ENCODE results near the gene GPR176. TPM values are rescaled to one million over a fixed set of nuclear protein-coding genes. Genes with fewer than 3 reads are reported as not detected.

The GPR176 gene
- total and polyA plus RNA-seq, 7 experiments from 2014 or later = 0.07 TPM; not detected in 6

DNA sequence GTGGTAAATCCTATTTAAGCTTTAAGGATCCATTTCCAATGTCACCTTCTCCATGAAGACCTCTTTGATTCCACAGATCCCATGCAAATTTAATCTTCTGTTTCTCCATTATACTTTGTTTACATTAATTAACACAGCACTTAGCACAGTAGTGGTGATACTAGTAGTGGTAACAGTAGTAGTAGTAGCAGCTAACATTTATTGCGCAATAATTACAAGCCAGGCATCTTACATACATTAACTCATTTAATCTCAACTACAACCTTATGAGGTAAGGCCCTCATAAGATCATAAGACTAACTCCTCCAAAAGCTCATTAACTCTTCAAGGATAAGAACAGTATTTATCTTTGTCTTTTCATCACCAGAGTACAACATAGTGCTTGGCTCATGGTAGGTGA is 82.6 kb downstream of the GPR176 start:
- no peaks in the 10 kb centered on the region for H3K4me1 Mint-ChIP-seq

DNA sequence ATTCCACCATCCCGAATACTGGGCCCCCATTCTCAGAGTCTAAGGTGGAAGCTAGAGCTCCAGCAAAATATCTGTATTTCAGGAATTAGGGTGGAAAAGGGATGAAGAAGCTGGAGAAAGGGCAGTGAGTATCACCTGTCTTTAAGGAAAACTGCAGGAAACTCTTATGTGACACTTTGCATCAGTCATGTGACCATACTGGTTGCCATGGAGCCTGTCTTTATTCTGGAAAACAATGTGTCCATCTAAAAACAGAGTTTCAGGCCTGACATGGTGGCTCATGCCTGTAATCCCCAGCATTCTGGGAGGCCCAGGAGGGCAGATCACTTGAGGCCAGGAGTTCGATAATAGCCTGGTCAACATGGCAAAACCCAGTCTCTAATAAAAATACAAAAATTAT is 84.5 kb downstream of the GPR176 start:
- no peak overlapping the region for H3K4me3 Mint-ChIP-seq
- H3K27me3 ChIP-seq (ENCODE audit: control insufficient read depth in 2 of 2, insufficient read depth in 2 of 2, low read length in 2 of 2) = no peaks in the 10 kb centered on the region
- intact Hi-C loops (cut with micrococcal nuclease) = no loop called here
- H3K4me1 ChIP-seq (ENCODE audit: control insufficient read depth in 2 of 2, insufficient read depth in 2 of 2, low read length in 2 of 2) = no peaks in the 10 kb centered on the region
- H3K9me3 ChIP-seq (ENCODE audit: control insufficient read depth in 2 of 3, low read length in 3 of 3) = no peaks in the 10 kb centered on the region
- CTCF ChIA-PET = no interaction called here
- H3K27me3 Mint-ChIP-seq = peaks cover 31 to 57% (median 36%) of the 10 kb centered on the region in 5 donors
- H3K27ac ChIP-seq (ENCODE audit: low read depth, low read length) = no peak overlapping the region
- H3K4me3 ChIP-seq (ENCODE audit: low read length) = no peak overlapping the region
- no peaks in the 10 kb centered on the region for H3K36me3 Mint-ChIP-seq
- H3K27ac Mint-ChIP-seq = no peak overlapping the region
- no peaks in the 10 kb centered on the region for H3K36me3 ChIP-seq (ENCODE audit: control insufficient read depth in 2 of 3, insufficient read depth in 3 of 3, low read length in 3 of 3)
- peaks cover 0 to 2% (median 0%) of the 10 kb centered on the region in 7 donors for H3K4me1 Mint-ChIP-seq
- DNase-seq = no peak
- no peak for ATAC-seq
- POLR2A ChIA-PET = no interaction called here
- peaks cover 0 to 7% (median 0%) of the 10 kb centered on the region in 11 donors for H3K9me3 Mint-ChIP-seq

More for the DNA sequence above, 82.6 kb downstream of the GPR176 start:
- intact Hi-C loops (cut with micrococcal nuclease) = no loop called here
- no peak for ATAC-seq
- Mint-ChIP-seq H3K36me3 (no peaks in the 10 kb centered on the region), H3K27ac (no peak overlapping the region), H3K27me3 (peaks cover 19 to 47% (median 29%) of the 10 kb centered on the region in 5 donors), H3K9me3 (peaks cover 0 to 7% (median 0%) of the 10 kb centered on the region in 11 donors), H3K4me3 (no peak overlapping the region)
- Histone ChIP-seq H3K4me3 (ENCODE audit: low read length) (no peak overlapping the region), H3K4me1 (ENCODE audit: control insufficient read depth in 2 of 2, insufficient read depth in 2 of 2, low read length in 2 of 2) (no peaks in the 10 kb centered on the region), H3K27ac (ENCODE audit: low read depth, low read length) (no peak overlapping the region), H3K36me3 (ENCODE audit: control insufficient read depth in 2 of 3, insufficient read depth in 3 of 3, low read length in 3 of 3) (no peaks in the 10 kb centered on the region), H3K27me3 (ENCODE audit: control insufficient read depth in 2 of 2, insufficient read depth in 2 of 2, low read length in 2 of 2) (no peaks in the 10 kb centered on the region), H3K9me3 (ENCODE audit: control insufficient read depth in 2 of 3, low read length in 3 of 3) (no peaks in the 10 kb centered on the region)
- POLR2A ChIA-PET = no interaction called here
- no peak for DNase-seq
- CTCF ChIA-PET = no interaction called here

DNA sequence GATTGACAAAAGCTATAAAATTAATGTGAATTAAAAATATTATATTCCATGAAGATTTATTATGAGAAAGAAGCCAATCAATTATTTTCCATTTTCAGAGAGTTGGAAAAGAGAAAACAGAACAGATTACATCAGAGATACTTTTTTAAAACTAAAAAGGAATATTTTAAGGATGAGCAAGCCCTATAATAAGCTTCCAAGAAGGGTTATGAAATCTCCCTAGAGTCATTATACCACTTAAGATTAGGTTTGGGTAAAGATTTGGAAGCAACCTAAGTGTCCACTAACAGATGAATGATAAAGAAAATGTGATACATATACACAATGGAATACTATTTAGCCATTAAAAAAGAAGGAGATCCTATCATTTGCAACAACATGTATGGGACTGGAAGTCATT is 85.8 kb downstream of the GPR176 start:
- DNase-seq (no peak), ATAC-seq (no peak)
- no peaks in the 10 kb centered on the region for H3K4me1 ChIP-seq (ENCODE audit: control insufficient read depth in 2 of 2, insufficient read depth in 2 of 2, low read length in 2 of 2)
- CTCF ChIA-PET = no interaction called here
- Mint-ChIP-seq H3K27ac (no peak overlapping the region), H3K36me3 (no peaks in the 10 kb centered on the region), H3K4me1 (peaks cover 0 to 2% (median 0%) of the 10 kb centered on the region in 7 donors), H3K4me3 (no peak overlapping the region), H3K27me3 (peaks cover 33 to 54% (median 40%) of the 10 kb centered on the region in 5 donors), H3K9me3 (peaks cover 0 to 5% (median 0%) of the 10 kb centered on the region in 11 donors)
- H3K27me3 ChIP-seq (ENCODE audit: control insufficient read depth in 2 of 2, insufficient read depth in 2 of 2, low read length in 2 of 2) = no peaks in the 10 kb centered on the region
- no peaks in the 10 kb centered on the region for H3K9me3 ChIP-seq (ENCODE audit: control insufficient read depth in 2 of 3, low read length in 3 of 3)
- H3K4me3 ChIP-seq (ENCODE audit: low read length) = no peak overlapping the region
- no peak overlapping the region for H3K27ac ChIP-seq (ENCODE audit: low read depth, low read length)
- no peaks in the 10 kb centered on the region for H3K36me3 ChIP-seq (ENCODE audit: control insufficient read depth in 2 of 3, insufficient read depth in 3 of 3, low read length in 3 of 3)
- POLR2A ChIA-PET = no interaction called here
- intact Hi-C loops (cut with micrococcal nuclease) = no loop called here

DNA sequence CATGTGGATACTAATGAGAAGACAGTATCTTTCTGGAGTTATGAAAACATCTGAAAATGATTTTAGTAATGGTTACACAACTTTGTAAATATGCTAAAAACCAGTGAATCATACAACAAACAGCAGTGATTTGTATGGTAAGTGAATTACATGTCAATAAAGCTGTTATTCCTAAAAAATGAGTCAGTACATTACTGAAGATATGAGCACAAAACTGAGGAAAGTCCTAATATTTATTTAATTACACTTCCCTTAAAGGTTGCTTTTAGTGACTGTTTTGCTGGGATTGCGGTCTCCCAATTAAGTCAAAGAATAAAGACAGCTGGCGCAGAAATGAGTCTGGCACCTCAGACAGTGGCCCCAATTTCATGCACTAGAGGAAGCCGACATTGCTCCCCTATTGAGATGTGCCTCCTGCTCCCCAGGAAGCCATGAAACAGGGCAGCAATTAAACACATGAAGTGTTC is 86.5 kb downstream of the GPR176 start:
- Mint-ChIP-seq H3K36me3 (no peaks in the 10 kb centered on the region), H3K4me1 (peaks cover 0 to 2% (median 0%) of the 10 kb centered on the region in 7 donors), H3K27ac (no peak overlapping the region), H3K4me3 (no peak overlapping the region), H3K27me3 (peaks cover 27 to 54% (median 40%) of the 10 kb centered on the region in 5 donors), H3K9me3 (peaks cover 0 to 1% (median 0%) of the 10 kb centered on the region in 11 donors)
- Histone ChIP-seq H3K4me3 (ENCODE audit: low read length) (no peak overlapping the region), H3K36me3 (ENCODE audit: control insufficient read depth in 2 of 3, insufficient read depth in 3 of 3, low read length in 3 of 3) (no peaks in the 10 kb centered on the region), H3K27ac (ENCODE audit: low read depth, low read length) (no peak overlapping the region), H3K27me3 (ENCODE audit: control insufficient read depth in 2 of 2, insufficient read depth in 2 of 2, low read length in 2 of 2) (no peaks in the 10 kb centered on the region), H3K4me1 (ENCODE audit: control insufficient read depth in 2 of 2, insufficient read depth in 2 of 2, low read length in 2 of 2) (no peaks in the 10 kb centered on the region), H3K9me3 (ENCODE audit: control insufficient read depth in 2 of 3, low read length in 3 of 3) (no peaks in the 10 kb centered on the region)
- POLR2A ChIA-PET = no interaction called here
- no peak for DNase-seq
- no peak for ATAC-seq
- intact Hi-C loops (cut with micrococcal nuclease) = no loop called here
- CTCF ChIA-PET = no interaction called here

DNA sequence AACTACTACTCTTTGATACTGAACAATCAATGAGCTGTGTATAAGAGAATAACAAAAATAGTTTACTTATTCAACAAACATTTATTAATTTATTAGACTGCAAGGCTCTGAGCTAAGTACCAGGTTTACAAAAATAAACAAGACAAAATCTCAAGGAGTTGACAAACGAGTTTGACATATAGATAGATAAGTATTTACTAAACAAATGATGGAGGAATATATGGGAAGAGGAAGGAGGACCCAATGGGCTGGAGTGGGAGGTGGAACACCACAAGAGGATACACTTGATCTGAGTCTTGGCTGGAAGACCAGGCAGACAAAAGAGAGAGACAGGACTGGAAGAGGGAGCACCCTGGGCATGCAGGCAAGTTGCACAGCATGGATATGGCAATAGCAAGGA is 89.9 kb downstream of the GPR176 start:
- no peak overlapping the region for H3K4me3 ChIP-seq (ENCODE audit: low read length)
- POLR2A ChIA-PET = no interaction called here
- DNase-seq = no peak
- H3K36me3 ChIP-seq (ENCODE audit: control insufficient read depth in 2 of 3, insufficient read depth in 3 of 3, low read length in 3 of 3) = no peaks in the 10 kb centered on the region
- H3K4me1 ChIP-seq (ENCODE audit: control insufficient read depth in 2 of 2, insufficient read depth in 2 of 2, low read length in 2 of 2) = no peaks in the 10 kb centered on the region
- Mint-ChIP-seq H3K27me3 (peaks cover 29 to 54% (median 35%) of the 10 kb centered on the region in 5 donors), H3K27ac (no peak overlapping the region), H3K36me3 (no peaks in the 10 kb centered on the region), H3K9me3 (peaks cover 0 to 1% (median 0%) of the 10 kb centered on the region in 11 donors), H3K4me3 (no peak overlapping the region), H3K4me1 (peaks cover 0 to 2% (median 0%) of the 10 kb centered on the region in 7 donors)
- CTCF ChIA-PET = no interaction called here
- H3K9me3 ChIP-seq (ENCODE audit: control insufficient read depth in 2 of 3, low read length in 3 of 3) = no peaks in the 10 kb centered on the region
- H3K27ac ChIP-seq (ENCODE audit: low read depth, low read length) = no peak overlapping the region
- intact Hi-C loops (cut with micrococcal nuclease) = no loop called here
- ATAC-seq = no peak
- H3K27me3 ChIP-seq (ENCODE audit: control insufficient read depth in 2 of 2, insufficient read depth in 2 of 2, low read length in 2 of 2) = no peaks in the 10 kb centered on the region

DNA sequence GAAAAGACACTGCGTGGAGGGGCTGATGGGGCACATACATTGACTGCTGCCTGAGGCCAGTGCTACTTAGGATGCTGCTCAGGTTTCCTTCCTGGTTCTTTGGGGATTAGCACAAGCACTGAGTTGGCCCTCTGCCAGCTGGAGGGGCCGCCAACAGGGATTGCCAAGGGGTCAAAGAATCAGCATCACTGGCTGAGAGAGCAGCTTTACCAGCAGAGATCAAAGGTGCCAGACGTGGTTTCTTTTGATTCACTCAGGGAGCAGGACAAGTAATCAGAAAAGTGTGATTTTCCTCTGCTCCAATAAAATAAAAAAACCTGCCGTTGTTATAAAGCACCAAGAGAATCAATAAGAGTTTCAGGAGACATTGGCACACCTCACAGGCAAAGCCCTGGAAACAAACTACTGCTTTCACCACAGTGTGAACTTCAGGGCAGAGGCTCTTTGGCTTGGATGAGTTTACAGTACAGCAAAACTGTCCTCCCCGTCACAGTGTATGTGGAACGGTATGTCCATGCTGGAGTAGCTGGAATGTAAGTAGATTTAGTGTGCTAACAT is 91.6 kb downstream of the GPR176 start:
- intact Hi-C loops (cut with micrococcal nuclease) = no loop called here
- no peaks in the 10 kb centered on the region for H3K4me1 ChIP-seq (ENCODE audit: control insufficient read depth in 2 of 2, insufficient read depth in 2 of 2, low read length in 2 of 2)
- H3K4me3 ChIP-seq (ENCODE audit: low read length) = no peak overlapping the region
- no peaks in the 10 kb centered on the region for H3K9me3 ChIP-seq (ENCODE audit: control insufficient read depth in 2 of 3, low read length in 3 of 3)
- Mint-ChIP-seq H3K9me3 (peaks cover 0 to 3% (median 0%) of the 10 kb centered on the region in 11 donors), H3K4me1 (peaks cover 0 to 2% (median 0%) of the 10 kb centered on the region in 7 donors), H3K27ac (no peak overlapping the region), H3K36me3 (no peaks in the 10 kb centered on the region), H3K27me3 (peaks cover 27 to 47% (median 29%) of the 10 kb centered on the region in 5 donors), H3K4me3 (no peak overlapping the region)
- H3K36me3 ChIP-seq (ENCODE audit: control insufficient read depth in 2 of 3, insufficient read depth in 3 of 3, low read length in 3 of 3) = no peaks in the 10 kb centered on the region
- CTCF ChIA-PET = no interaction called here
- POLR2A ChIA-PET = no interaction called here
- ATAC-seq = no peak
- no peak overlapping the region for H3K27ac ChIP-seq (ENCODE audit: low read depth, low read length)
- no peaks in the 10 kb centered on the region for H3K27me3 ChIP-seq (ENCODE audit: control insufficient read depth in 2 of 2, insufficient read depth in 2 of 2, low read length in 2 of 2)
- DNase-seq = no peak

DNA sequence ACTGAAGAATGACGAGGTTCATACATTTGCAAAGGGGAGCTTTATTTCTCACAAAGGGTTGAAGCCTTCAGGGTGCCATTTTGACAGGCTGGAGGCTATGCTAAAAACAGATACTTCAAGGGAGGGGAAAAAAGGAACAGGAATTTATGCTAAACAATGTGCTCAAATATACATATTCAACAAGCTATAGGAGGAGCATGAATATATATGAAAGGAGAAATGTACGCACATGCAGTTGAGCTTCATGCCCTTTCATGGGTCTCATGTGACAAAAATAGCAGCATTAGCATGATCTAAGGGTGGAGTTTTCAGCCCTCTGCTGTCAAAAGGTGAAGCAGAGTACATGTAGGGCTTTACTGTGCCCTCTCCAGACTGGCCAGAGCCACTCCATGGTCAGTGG is 93.1 kb downstream of the GPR176 start:
- no peaks in the 10 kb centered on the region for H3K36me3 Mint-ChIP-seq
- no peak overlapping the region for H3K4me3 ChIP-seq (ENCODE audit: low read length)
- no peak for ATAC-seq
- no peak overlapping the region for H3K27ac ChIP-seq (ENCODE audit: low read depth, low read length)
- no peaks in the 10 kb centered on the region for H3K27me3 ChIP-seq (ENCODE audit: control insufficient read depth in 2 of 2, insufficient read depth in 2 of 2, low read length in 2 of 2)
- no peaks in the 10 kb centered on the region for H3K4me1 ChIP-seq (ENCODE audit: control insufficient read depth in 2 of 2, insufficient read depth in 2 of 2, low read length in 2 of 2)
- DNase-seq = no peak
- no peak overlapping the region for H3K27ac Mint-ChIP-seq
- POLR2A ChIA-PET = no interaction called here
- H3K9me3 Mint-ChIP-seq = peaks cover 0 to 3% (median 0%) of the 10 kb centered on the region in 11 donors
- H3K4me1 Mint-ChIP-seq = peaks cover 0 to 2% (median 0%) of the 10 kb centered on the region in 7 donors
- intact Hi-C loops (cut with micrococcal nuclease) = no loop called here
- H3K9me3 ChIP-seq (ENCODE audit: control insufficient read depth in 2 of 3, low read length in 3 of 3) = no peaks in the 10 kb centered on the region
- H3K36me3 ChIP-seq (ENCODE audit: control insufficient read depth in 2 of 3, insufficient read depth in 3 of 3, low read length in 3 of 3) = no peaks in the 10 kb centered on the region
- CTCF ChIA-PET = no interaction called here
- H3K27me3 Mint-ChIP-seq = peaks cover 20 to 39% (median 23%) of the 10 kb centered on the region in 5 donors
- H3K4me3 Mint-ChIP-seq = no peak overlapping the region

Measured in naive thymus-derived CD4-positive, alpha-beta T cell (primary cell).